Raji (cell line): Measurements from ENCODE around the gene SHISA6.

Source experiments
- POLR2A ChIP-seq: IDR thresholded peaks from 2 replicates; pipeline ENCODE4 v1.6.1; 2011; ENCODE audit warnings: low read depth, low read length, control low read depth; ENCODE audit not compliant: insufficient read depth

The SHISA6 gene

DNA sequence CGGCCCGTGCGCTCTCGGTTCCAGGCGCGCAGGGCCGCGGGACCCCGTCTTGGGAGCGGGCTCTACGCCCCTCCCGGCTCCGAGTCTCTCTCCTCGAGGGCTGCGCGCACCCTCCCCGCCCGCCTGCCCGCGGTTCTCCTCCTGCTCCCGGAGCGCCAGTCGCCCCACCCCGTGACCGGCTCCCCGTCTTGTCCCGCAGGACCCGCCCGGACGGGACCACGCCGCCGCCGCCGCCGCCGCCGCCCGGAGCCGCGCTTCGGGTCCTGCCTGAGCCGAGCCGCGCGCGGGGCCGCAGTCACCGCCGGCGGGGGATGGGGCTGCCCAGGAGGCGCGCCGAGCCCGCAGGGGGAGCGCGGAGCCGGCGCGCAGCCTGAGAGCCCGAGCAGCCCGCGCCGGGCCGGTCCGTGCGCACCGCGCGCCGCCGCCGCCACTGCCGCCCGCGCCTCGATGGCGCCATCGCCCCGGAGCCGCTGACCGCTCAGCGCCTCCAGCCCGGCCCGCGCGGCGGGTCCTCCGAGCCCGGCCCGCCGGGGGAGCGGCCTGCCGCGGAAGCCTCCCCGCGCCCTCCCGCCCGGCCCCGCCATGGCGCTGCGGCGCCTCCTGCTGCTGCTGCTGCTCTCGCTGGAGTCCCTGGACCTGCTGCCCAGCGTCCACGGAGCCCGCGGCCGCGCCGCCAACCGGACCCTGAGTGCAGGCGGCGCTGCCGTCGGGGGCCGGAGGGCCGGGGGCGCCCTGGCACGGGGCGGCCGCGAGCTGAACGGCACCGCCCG is at the start of gene SHISA6:
Gene SHISA6, plus strand, starts transcription at position 373 of the 770 bp plus-strand sequence.
- no peak for TF ChIP-seq POLR2A

DNA sequence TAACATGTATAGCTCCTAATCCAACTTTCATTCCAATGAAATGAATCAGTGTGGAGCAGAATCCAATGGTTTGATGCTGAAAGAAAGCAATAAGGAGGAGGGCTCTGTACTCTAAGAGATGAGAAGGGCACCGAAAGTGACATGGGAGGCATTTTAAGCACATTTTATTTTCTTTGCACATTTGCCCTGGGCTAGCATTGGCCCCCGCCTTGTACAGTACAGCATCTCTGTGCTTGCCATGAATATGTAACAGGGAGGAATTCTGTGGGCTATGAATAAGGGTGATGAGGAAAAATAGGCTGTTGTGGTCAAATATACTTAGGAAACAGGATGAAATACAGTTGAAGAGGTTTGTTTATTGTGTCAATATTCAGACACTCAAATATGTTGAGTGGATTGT is 45.2 kb upstream of the SHISA6 start:
- TF ChIP-seq POLR2A = no peak

- TF ChIP-seq POLR2A = no peak
These were observed 36.0 kb upstream of the SHISA6 start for GRCh38 chr17:11204991-11205390.

DNA sequence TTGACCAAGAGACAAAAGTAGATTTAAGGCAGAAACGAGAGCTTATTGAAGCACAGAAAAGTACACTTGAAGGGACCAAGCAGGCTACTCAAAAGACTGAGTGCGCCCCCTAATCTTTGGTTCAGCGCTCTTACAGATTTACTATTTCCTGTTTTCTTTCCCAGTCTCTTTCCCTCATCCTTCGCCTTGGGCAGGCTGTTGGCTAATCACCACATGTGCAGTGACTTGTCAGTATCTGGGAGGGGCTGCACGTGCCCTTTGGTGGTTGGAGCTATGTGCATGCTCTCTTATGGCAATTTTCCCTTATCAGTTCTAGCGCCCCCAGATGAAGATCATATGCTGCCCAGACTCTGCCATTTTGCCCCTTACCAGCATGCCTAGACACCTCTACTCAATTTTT is 35.4 kb upstream of the SHISA6 start:
- no peak for TF ChIP-seq POLR2A

- no peak for TF ChIP-seq POLR2A
These were observed 31.1 kb upstream of the SHISA6 start for GRCh38 chr17:11209906-11210305.

GRCh38 chr17:11212792-11213191 is 28.2 kb upstream of the SHISA6 start:
- no peak for TF ChIP-seq POLR2A

DNA sequence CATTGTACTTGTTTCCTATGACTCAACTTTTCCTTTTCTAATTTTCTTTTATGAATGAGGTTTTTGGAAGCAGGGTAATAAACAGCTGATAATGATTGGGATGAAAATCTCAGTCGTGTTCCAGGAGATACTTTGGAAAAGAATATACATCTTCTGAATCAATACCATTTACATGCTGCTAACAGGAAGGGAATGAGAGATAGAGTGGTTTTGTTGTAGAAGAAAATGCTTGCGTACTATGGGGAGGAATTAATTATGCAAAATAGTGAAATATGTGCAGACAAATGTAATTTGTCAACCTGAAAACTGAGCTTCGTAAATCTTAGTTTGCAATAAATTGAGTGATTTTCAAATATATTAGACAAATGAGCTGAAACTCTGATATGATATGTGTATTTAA is 24.0 kb upstream of the SHISA6 start:
- no peak for TF ChIP-seq POLR2A

DNA sequence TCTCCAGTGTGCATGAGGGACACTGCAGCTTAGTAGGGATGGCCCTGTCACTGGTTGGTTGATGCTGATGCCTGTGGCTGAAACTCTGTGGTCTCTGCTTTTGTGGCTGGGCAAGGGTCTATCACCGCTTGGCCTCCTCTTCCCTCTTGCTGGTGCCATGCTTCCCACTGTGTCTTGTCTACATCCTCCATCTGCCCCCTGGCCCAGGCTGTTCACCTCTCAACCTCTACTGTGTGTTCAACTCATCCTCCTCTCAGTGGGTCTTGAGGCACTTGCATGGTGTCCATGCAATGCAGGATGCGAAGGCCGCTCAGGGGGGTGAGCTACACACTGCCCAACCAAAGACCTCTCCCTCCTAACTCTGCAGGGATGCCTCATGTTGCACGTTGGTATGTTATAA is 19.8 kb upstream of the SHISA6 start:
- no peak for TF ChIP-seq POLR2A

DNA sequence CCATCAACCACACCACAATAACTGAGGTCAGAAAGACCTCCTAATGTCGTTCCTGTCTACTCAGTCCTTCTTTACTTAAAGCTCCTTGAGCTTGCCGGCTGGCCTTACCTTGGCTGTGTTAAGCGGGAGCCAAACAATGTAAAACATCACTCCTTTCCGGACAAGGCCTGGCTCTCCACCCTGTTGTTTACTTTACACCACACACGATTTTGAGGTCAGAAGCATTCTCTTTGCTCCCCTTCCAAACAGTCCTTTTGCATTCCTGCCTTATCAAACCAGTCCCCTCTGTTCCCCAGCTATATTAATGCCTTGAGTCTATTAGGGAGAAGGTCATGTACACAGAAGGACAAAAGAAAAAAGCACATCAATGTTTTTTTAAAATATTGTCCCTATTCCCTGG is 19.3 kb upstream of the SHISA6 start:
- TF ChIP-seq POLR2A = no peak

GRCh38 chr17:11238705-11239104 is 2.3 kb upstream of the SHISA6 start:
- TF ChIP-seq POLR2A = no peak

DNA sequence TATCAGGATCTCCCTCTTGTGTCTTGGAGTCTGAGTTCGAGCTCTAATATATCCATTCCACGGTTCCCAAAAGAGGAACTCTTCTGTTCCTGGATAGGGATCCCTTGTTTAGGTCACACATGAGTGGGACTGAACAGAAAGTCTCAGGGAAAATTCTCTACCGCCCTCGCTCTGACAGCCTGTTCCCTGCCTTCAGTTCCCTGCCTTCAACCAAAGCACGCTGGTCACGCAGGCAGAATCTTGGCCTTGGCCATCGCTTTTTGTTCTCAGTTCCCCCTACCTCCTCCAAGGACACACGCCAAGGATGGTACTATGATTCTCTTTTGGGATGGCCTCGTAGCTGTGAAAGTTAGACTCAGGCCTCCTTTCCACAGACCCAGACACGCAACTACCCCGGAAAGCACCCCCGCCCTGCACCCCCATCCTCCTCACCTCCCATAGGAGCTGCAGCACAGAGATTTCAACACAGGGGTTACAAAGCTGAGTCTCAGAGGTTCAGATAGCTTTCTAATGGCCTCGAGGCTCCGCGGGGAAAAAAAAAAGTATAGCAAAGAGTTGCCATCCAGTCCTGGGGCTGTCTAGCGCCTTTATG is 1.5 kb upstream of the SHISA6 start:
- no peak for TF ChIP-seq POLR2A

GRCh38 chr17:11240041-11240840 is 772 bp upstream of the SHISA6 start:
- TF ChIP-seq POLR2A = no peak

GRCh38 chr17:11241611-11242226 is 706 bp downstream of the SHISA6 start:
- TF ChIP-seq POLR2A = no peak

DNA sequence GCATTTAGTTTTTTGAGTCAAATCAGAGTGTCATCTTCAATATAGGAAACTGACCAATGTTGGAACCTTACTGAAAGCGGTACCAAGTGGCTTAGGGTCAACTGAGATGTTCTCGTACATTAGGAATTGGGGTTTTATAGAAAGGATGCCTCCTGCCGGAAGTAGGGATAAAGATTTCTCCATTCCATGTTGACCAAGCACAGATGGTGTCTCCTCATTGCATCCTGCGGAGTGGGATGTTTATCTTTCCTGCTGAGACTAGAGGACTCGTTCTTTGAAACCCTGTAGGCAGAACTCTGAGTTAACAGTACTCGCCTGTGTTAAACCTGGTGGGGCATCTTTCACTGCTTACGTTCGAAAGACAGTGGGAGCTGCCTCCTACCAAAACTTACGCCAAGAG is 1.4 kb downstream of the SHISA6 start:
- TF ChIP-seq POLR2A = no peak

DNA sequence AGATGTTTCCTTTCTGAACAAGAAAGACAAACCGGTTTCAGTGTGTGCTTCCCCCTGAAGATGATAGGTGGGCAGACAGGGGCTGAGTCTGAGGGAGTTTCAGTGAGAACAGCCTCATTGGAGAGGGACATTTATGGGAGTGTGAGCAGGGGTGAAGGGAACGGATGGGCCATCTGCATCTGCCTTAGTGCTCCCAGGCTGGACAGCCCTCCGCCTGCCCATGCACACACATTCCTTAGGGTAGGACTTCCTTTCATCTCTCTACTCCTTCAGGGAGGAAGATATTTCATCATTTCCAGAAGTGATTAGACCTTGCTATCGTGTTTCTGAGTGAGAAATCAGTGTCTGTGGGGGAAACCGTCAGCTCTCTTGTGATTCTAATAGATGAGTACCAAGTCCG is 3.8 kb downstream of the SHISA6 start:
- TF ChIP-seq POLR2A = no peak
